GM21526 (cell line): ENCODE data around the gene AAMP.

Experiments
- ATAC-seq: cut with Tn5 transposase; IDR thresholded peaks from one replicate; pipeline ENCODE4 v1.9.1; 2021; ENCODE audit warnings: moderate library complexity; ENCODE audit not compliant: unreplicated experiment, low FRiP score

AAMP gene

GRCh38 chr2:218294430-218295022 lies 24.6 kb upstream of the AAMP start:
- ATAC-seq = no peak

GRCh38 chr2:218293715-218294429 lies 23.9 kb upstream of the AAMP start:
- no peak for ATAC-seq

- peak; percentile 81 for ATAC-seq
Measured at GRCh38 chr2:218292048-218293014, 22.4 kb upstream of the AAMP start, which contains the start of gene TMBIM1. Gene TMBIM1, minus strand, starts transcription at chr2:218292503. Its CDS starts 10,362 bp downstream, at chr2:218282141.

DNA sequence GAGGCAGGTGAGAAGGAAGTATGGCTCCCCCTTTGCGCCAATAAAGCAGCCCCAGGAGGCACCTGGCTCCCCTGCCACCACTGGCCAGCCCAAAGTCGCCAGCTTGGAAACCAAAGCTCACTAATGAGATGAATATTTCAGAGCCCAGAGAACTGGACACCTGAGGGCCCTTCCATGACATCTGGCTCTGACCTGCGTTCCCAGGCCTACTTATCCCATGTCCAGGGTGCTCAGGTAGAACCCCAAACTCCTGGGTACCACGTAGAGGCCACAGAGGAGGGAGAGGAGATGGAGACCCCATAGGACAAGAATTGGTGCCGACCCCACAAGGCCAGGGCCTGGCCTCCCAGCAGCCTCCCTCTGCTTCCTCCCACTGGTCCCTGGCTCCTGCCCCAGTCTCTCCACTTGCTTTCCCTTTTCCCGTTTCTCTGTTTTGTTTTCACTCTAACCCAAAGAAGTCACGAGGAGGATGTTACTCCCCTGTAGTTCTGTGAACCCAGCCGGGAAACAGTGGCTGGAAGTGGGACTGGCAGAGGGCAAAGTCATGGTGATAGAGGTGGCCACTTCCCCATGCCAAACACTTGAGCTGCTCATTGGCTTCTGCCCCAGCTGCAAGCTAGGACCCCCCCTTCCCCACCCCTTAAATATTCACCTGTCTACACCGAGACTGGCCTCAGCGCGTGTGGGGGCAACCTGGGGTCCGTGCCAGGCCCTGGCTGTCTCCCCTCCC lies 21.5 kb upstream of the AAMP start:
- ATAC-seq = no peak

- no peak for ATAC-seq
Measured at GRCh38 chr2:218290316-218291261, 20.7 kb upstream of the AAMP start.

DNA sequence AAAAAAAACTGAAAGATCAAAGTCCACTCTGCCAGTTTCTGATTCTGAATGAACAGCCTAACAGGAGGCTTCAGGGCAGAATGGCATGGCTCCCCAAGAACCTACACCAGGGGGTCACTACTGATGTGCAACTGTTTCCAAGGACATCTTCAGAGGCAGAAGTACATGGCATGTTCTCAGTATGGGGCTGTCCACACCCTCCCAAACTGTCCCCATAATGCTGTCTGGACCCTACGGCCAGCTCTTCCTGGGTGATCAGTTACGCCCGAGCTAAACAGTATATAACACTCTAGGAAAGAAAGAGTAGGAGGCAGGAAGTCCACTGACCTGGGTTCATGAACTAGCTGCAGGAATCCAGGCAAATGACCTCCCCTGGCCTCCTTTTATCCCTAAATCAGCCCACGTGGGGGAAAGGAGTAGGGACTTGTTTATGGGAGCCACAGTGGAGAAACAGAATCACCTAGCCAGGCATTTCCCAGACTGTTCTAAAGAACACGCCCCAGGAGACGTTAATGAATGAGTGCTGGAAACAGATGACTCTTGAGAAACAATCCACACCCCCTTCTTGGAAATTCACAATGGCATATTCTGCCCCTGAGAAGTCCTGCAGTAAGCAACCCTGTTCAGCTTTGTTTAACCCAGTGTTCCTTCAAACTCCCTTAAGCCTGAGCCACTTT lies 19.8 kb upstream of the AAMP start:
- ATAC-seq = no peak

- ATAC-seq = peak; percentile 58
Measured at GRCh38 chr2:218286570-218287459, 16.9 kb upstream of the AAMP start.

GRCh38 chr2:218285604-218286003 lies 15.7 kb upstream of the AAMP start:
- no peak for ATAC-seq

DNA sequence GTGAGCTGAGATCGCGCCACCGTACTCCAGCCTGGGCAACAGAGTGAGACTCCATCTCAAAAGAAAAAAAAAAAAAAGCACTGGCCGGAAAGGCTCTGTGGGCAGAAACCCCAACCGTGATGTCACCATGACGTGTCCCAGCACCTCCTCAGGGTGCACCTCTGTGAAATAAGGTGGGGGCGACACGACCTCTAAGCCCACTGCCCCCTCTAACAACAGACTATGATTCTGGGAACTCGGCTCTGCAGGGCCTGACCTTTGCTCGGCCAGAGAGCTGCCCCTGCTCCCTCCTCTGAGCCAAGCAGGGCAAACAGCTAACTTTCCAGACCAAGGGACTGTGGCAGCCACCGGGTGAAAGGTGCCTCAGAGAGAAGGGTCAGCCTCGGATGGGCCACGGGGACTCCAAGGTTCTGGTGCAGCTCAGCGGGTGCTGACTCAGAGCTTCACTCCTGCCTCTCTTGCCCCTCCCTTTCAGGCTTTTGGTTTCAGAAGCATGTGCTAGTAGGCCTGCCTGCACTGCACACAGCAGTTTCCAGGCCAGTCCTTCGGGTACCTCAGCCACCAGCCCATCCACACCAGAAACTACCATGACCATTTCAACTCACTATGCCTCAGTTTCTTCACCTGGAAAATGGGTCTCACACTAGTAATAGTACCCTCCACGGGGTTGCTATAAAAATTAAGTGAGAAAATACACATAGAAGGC lies 14.3 kb upstream of the AAMP start:
- peak; percentile 55 for ATAC-seq

DNA sequence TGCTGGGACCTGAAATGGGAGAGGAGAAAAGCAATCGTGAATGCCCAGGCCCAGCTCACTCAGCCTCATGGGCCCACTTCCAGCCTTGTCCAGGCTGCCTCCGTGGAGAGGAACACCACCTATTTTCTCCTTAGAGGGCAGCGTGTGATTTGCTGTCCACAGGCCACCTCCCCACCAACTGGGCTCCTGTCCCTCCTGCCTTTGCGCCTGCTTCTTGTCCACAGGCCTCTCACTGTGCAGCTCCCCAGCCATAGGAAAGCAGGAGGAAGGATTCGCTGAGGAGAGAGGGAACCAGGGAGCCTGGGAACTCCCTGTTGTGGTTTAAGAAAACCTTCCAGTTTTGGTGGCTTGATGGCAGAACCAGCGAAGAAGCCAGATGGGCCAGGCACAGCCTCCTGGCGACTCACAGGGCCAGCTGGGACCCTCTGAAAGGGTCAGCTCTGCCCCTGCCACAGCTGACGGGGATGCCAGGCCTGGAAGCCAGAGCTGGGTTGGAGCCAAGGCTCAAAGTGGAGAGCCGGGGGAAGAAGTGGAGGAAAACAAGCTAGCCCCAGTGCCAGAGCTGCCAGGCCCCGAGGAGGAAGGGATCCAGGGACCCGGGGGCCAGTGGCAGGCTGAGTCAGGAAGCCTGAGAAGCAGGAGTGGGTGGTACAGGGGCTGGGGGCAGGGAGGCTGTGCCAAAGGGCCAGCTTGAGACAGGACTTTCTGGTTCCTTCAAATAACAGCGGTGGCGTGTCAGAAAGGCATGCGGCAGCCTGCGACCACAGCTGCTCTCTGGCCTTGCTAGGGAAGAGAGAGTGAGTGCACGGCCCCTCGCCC lies 12.4 kb upstream of the AAMP start:
- ATAC-seq = no peak

- no peak for ATAC-seq
Measured at GRCh38 chr2:218281449-218281848, 11.5 kb upstream of the AAMP start.

DNA sequence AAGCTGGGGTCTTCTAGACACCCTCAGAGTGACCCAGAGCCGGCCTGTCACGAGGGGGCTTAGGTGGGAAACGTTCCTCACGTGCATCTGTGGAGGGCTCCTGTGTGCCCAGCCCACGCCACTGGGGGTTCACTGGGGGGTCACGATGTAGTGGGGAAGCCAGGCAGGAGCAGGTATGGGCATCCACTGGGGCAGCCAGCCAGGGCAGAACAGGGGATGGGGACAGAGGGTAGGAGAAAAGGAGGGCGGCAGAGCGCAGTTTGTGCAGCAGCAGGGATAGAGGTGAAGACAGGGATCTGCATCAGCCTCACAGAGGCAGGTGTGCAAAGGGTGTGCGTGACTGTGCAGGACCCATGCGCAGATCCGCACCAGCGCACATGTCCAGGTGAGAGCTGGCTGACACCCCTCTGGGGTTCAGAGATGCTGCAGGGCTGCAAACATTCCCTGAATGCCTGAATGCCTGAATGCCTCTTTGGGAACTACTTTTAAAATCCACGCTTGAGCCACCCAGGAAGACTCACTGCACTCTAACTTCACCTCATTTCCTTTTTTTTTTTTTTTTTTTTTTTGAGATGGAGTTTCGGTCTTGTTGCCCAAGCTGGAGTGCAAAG lies 10.4 kb upstream of the AAMP start:
- no peak for ATAC-seq

DNA sequence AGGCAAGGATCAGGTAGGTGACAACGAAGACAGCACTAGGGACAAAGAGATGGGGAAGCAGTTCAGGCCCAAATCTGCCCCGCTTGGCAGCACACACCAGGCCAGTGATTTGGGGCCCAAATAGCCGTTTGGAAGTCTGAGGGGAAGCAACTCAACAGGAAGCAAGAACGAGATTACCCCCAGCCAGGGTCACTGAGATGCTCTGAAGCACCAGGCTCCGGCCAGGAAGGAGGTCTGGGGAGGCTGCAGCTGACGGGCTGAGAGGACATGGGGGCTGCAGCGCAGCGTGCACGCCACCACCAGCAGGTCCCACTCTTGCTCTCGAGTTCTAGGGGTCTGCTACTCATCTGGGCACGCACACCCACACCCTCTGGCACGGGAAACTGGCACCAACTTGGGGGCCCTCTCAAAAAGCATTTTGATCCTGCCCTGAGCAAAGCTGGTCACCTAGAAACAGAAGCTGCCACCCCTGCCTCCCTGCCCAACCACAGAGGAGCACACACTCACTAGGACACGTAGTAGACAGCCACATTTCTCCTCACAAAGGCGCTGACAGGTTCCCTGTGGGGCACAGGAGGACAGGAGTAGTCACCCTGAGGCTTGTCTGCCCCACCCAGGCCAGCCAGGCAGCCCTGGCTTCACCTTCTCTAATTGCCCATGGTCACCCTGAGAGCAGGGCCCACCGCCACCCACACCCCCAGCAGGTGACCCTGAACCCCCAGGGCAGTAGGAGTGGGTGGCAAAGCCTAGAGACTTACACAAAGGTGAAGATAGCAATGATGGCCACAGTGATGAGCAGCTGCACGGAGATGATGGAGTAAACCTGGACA lies 8.8 kb upstream of the AAMP start:
- no peak for ATAC-seq

- ATAC-seq = no peak
Measured at GRCh38 chr2:218277921-218278320, 8.0 kb upstream of the AAMP start.
